ENCODE data around the gene ATG2B.
A peak's percentile ranks its signal among the peaks of the same experiment; 100 is the strongest.

The ATG2B gene

GRCh38 chr14:96309896-96310330, 53.2 kb downstream of the ATG2B start:
- no peak for DNase-seq (ENCODE audit: low spot score)

- DNase-seq (ENCODE audit: low spot score): no peak
Measured at GRCh38 chr14:96309133-96309895, 53.8 kb downstream of the ATG2B start.

- DNase-seq (ENCODE audit: low spot score): no peak
Measured at GRCh38 chr14:96307434-96307833, 55.7 kb downstream of the ATG2B start.

- DNase-seq (ENCODE audit: low spot score): no peak
Measured at GRCh38 chr14:96304956-96305355, 58.2 kb downstream of the ATG2B start.

GRCh38 chr14:96303981-96304380, 59.2 kb downstream of the ATG2B start:
- no peak for DNase-seq (ENCODE audit: low spot score)

GRCh38 chr14:96299441-96299840, 63.7 kb downstream of the ATG2B start:
- DNase-seq (ENCODE audit: low spot score): no peak

GRCh38 chr14:96297997-96298515, 65.1 kb downstream of the ATG2B start:
- no peak for DNase-seq (ENCODE audit: low spot score)

GRCh38 chr14:96297000-96297399, 66.1 kb downstream of the ATG2B start:
- peak; percentile 23 for DNase-seq (ENCODE audit: low spot score)

GRCh38 chr14:96294246-96294645, 68.9 kb downstream of the ATG2B start:
- no peak for DNase-seq (ENCODE audit: low spot score)

- no peak for DNase-seq (ENCODE audit: low spot score)
Measured at GRCh38 chr14:96287856-96288255, 75.3 kb downstream of the ATG2B start.

- no peak for DNase-seq (ENCODE audit: low spot score)
Measured at GRCh38 chr14:96286251-96286650, 76.9 kb downstream of the ATG2B start.

- DNase-seq (ENCODE audit: low spot score): no peak
Measured at GRCh38 chr14:96285667-96286066, 77.5 kb downstream of the ATG2B start.

GRCh38 chr14:96284430-96284829, 78.7 kb downstream of the ATG2B start:
- no peak for DNase-seq (ENCODE audit: low spot score)

GRCh38 chr14:96284008-96284407, 79.1 kb downstream of the ATG2B start:
- DNase-seq (ENCODE audit: low spot score): no peak

GRCh38 chr14:96281486-96281885, 81.7 kb downstream of the ATG2B start:
- peak; percentile 74 for DNase-seq (ENCODE audit: low spot score)

GRCh38 chr14:96280104-96280503, 83.0 kb downstream of the ATG2B start:
- no peak for DNase-seq (ENCODE audit: low spot score)

GRCh38 chr14:96279564-96279963, 83.6 kb downstream of the ATG2B start:
- DNase-seq (ENCODE audit: low spot score): no peak

GRCh38 chr14:96277890-96278289, 85.3 kb downstream of the ATG2B start:
- no peak for DNase-seq (ENCODE audit: low spot score)

- peak; percentile 72 for DNase-seq (ENCODE audit: low spot score)
Measured at GRCh38 chr14:96275177-96276112, 87.7 kb downstream of the ATG2B start.

GRCh38 chr14:96274543-96274942, 88.6 kb downstream of the ATG2B start:
- DNase-seq (ENCODE audit: low spot score): no peak

GRCh38 chr14:96274122-96274521, 89.0 kb downstream of the ATG2B start:
- no peak for DNase-seq (ENCODE audit: low spot score)

GRCh38 chr14:96273629-96274028, 89.5 kb downstream of the ATG2B start:
- no peak for DNase-seq (ENCODE audit: low spot score)

Measured in cerebellar cortex (tissue), 1 donor.